Fibroblast of lung (primary cell): ENCODE measurements around the gene PFAS. TPM values are rescaled to one million over a fixed set of nuclear protein-coding genes. Genes with fewer than 3 reads are reported as not detected.

Experiments used
- DNase-seq, 2 donors: peaks; one replicate each; pipeline versions ENCODE4 v3.0.0 to v3.0.0-alpha.2; 2010; ENCODE audit warnings: low read depth in 2 of 2
- H2AFZ ChIP-seq: 2 replicates; pipeline ENCODE4 v1.5.1; 2012; ENCODE audit warnings: low read length, control low read depth, inconsistent platforms
- H3K27ac ChIP-seq: 2 replicates; pipeline ENCODE4 v1.5.1; 2011; ENCODE audit warnings: low read length, control low read depth; ENCODE audit not compliant: insufficient read depth
- H3K27me3 ChIP-seq: 2 replicates; pipeline ENCODE4 v1.5.1; 2011; ENCODE audit warnings: mild to moderate bottlenecking, low read length; ENCODE audit not compliant: control insufficient read depth, insufficient read depth
- H3K36me3 ChIP-seq: 2 replicates; pipeline ENCODE4 v1.5.1; 2011; ENCODE audit warnings: low read length; ENCODE audit not compliant: control insufficient read depth, insufficient read depth
- H3K4me1 ChIP-seq: 2 replicates; pipeline ENCODE4 v1.5.1; 2011; ENCODE audit warnings: low read length; ENCODE audit not compliant: control insufficient read depth, insufficient read depth; ENCODE audit errors: extremely low read depth
- H3K4me2 ChIP-seq: 2 replicates; pipeline ENCODE4 v1.5.1; 2011; ENCODE audit warnings: low read length, control low read depth; ENCODE audit not compliant: insufficient read depth; ENCODE audit errors: extremely low read depth
- H3K4me3 ChIP-seq, 4 experiments: fragments of 200-600 bp in 1 of 4; sonication (generic) in 1 of 4; replicated peaks in 1 of 4; 2 replicates each; pipeline ENCODE4 v1.5.1; 2011 to 2016; ENCODE audit warnings: low read length in 4 of 4, low read depth in 3 of 4, mild to moderate bottlenecking in 3 of 4, control low read depth in 2 of 4, inconsistent platforms in 1 of 4, mixed read lengths in 1 of 4; ENCODE audit not compliant: insufficient read depth in 1 of 4; ENCODE audit errors: control extremely low read depth in 1 of 4
- H3K79me2 ChIP-seq: 2 replicates; pipeline ENCODE4 v1.5.1; 2012; ENCODE audit warnings: mild to moderate bottlenecking, low read length, inconsistent platforms; ENCODE audit not compliant: control insufficient read depth, insufficient read depth
- H3K9ac ChIP-seq: 2 replicates; pipeline ENCODE4 v1.5.1; 2011; ENCODE audit warnings: mild to moderate bottlenecking, low read length, control low read depth; ENCODE audit not compliant: insufficient read depth
- H3K9me3 ChIP-seq: 2 replicates; pipeline ENCODE4 v1.5.1; 2012; ENCODE audit warnings: low read depth, low read length; ENCODE audit not compliant: control insufficient read depth, insufficient read depth
- H4K20me1 ChIP-seq: 2 replicates; pipeline ENCODE4 v1.5.1; 2011; ENCODE audit warnings: low read length; ENCODE audit not compliant: control insufficient read depth, insufficient read depth; ENCODE audit errors: extremely low read depth
- CTCF ChIP-seq, 2 donors: IDR thresholded peaks in 1 of 2; conservative IDR thresholded peaks in 1 of 2; 1 replicate in 1 of 2; 2 replicates in 1 of 2; pipeline ENCODE4 v1.5.1; 2011 to 2012; ENCODE audit warnings: low read length in 2 of 2, control low read depth in 1 of 2, inconsistent platforms in 1 of 2, low read depth in 1 of 2, mild to moderate bottlenecking in 1 of 2
- EZH2 ChIP-seq: IDR thresholded peaks from 2 replicates; pipeline ENCODE4 v1.5.1; 2012; ENCODE audit warnings: low read length, control low read depth, mild to moderate bottlenecking; ENCODE audit errors: missing control alignments
- polyA plus RNA-seq, 2 donors: library from polyadenylated mRNA; depleted of rRNA in 1 of 2; stranded (reverse) in 1 of 2; unstranded in 1 of 2; fragments of >200 nt; gene quantifications; 2 replicates each; pipeline ENCODE4 v1.2.1, GENCODE V29; 2011 to 2012; ENCODE audit warnings: missing spikeins in 1 of 2
- total RNA-seq: library from RNA; depleted of rRNA; stranded (reverse); fragments of >200 nt; gene quantifications from 2 replicates; pipeline ENCODE4 v1.2.1, GENCODE V29; 2014

PFAS gene
- total and polyA plus RNA-seq, 2 donors (not counting 1 experiment from before 2014, with no cell fraction given) = 9.4 to 9.8 TPM

- no peak overlapping the region for H3K4me2 ChIP-seq
- H4K20me1 ChIP-seq = no peaks in the 10 kb centered on the region
- no peak overlapping the region for H2AFZ ChIP-seq
- H3K27me3 ChIP-seq = peaks cover 39% of the 10 kb centered on the region
- no peaks in the 10 kb centered on the region for H3K79me2 ChIP-seq
- DNase-seq = no peak
- H3K9ac ChIP-seq = no peak overlapping the region
- no peak overlapping the region for H3K27ac ChIP-seq
- H3K4me3 ChIP-seq = no peak overlapping the region
- no peaks in the 10 kb centered on the region for H3K36me3 ChIP-seq
- H3K9me3 ChIP-seq = no peaks in the 10 kb centered on the region
- TF ChIP-seq EZH2 (no peak), CTCF (conservative IDR thresholded peaks at IDR 0.05 in 1 of 2, IDR thresholded peaks at IDR 0.05 in 1 of 2; ENCODE audit: low read depth in 1 of 2, low read length in 2 of 2) (no peak)
- H3K4me1 ChIP-seq = no peaks in the 10 kb centered on the region
Measured at GRCh38 chr17:8318010-8318935, 69.2 kb downstream of the PFAS start.

Other genes with a start within 250 kb of the PFAS start
- not detected in 2 replicates for gene GUCY2D, start 246.7 kb upstream of the PFAS start, total RNA-seq
- not detected in 2 replicates for gene GUCY2D, start 246.7 kb upstream of the PFAS start, polyA plus RNA-seq
- not detected in 2 replicates for gene ALOX15B, start 210.2 kb upstream of the PFAS start, total RNA-seq
- not detected in 2 replicates for gene ALOX15B, start 210.2 kb upstream of the PFAS start, polyA plus RNA-seq
- gene ALOX12B, start 161.6 kb upstream of the PFAS start, total RNA-seq = not detected in 2 replicates
- not detected in 2 replicates for gene ALOX12B, start 161.6 kb upstream of the PFAS start, polyA plus RNA-seq
- not detected in 2 replicates for gene ALOXE3, start 130.8 kb upstream of the PFAS start, total RNA-seq
- gene ALOXE3, start 130.8 kb upstream of the PFAS start, polyA plus RNA-seq = 0.01 and 0.03 TPM in 2 replicates
- under 0.01 TPM in 1 of 2 replicates, not detected in the other for gene HES7, start 125.2 kb upstream of the PFAS start, total RNA-seq
- not detected in 2 replicates for gene HES7, start 125.2 kb upstream of the PFAS start, polyA plus RNA-seq
- 3.1 and 6.9 TPM in 2 replicates for gene PER1, start 96.9 kb upstream of the PFAS start, total RNA-seq
- 2.5 and 4.1 TPM in 2 replicates for gene PER1, start 96.9 kb upstream of the PFAS start, polyA plus RNA-seq
- 3.6 and 8.1 TPM in 2 replicates for gene VAMP2, start 86.3 kb upstream of the PFAS start, total RNA-seq
- gene VAMP2, start 86.3 kb upstream of the PFAS start, polyA plus RNA-seq = 12.2 and 14.2 TPM in 2 replicates
- 15.4 and 36.0 TPM in 2 replicates for gene TMEM107, start 72.9 kb upstream of the PFAS start, total RNA-seq
- 9.8 and 13.0 TPM in 2 replicates for gene TMEM107, start 72.9 kb upstream of the PFAS start, polyA plus RNA-seq
- gene BORCS6, start 59.1 kb upstream of the PFAS start, total RNA-seq = 6.9 and 11.4 TPM in 2 replicates
- 2.8 and 2.9 TPM in 2 replicates for gene BORCS6, start 59.1 kb upstream of the PFAS start, polyA plus RNA-seq
- 0.26 and 8.4 TPM in 2 replicates for gene AURKB, start 38.7 kb upstream of the PFAS start, total RNA-seq
- 7.5 and 37.8 TPM in 2 replicates for gene AURKB, start 38.7 kb upstream of the PFAS start, polyA plus RNA-seq
- 4.6 and 5.0 TPM in 2 replicates for gene CTC1, start 1.2 kb upstream of the PFAS start, total RNA-seq
- gene CTC1, start 1.2 kb upstream of the PFAS start, polyA plus RNA-seq = 4.7 and 6.9 TPM in 2 replicates
- gene RANGRF, start 39.4 kb downstream of the PFAS start, total RNA-seq = 12.1 and 15.4 TPM in 2 replicates
- 19.8 and 25.9 TPM in 2 replicates for gene RANGRF, start 39.4 kb downstream of the PFAS start, polyA plus RNA-seq
- gene SLC25A35, start 46.1 kb downstream of the PFAS start, total RNA-seq = 0.77 and 1.7 TPM in 2 replicates
- 1.1 and 2.7 TPM in 2 replicates for gene SLC25A35, start 46.1 kb downstream of the PFAS start, polyA plus RNA-seq
- gene ARHGEF15, start 61.0 kb downstream of the PFAS start, total RNA-seq = not detected in 2 replicates
- gene ARHGEF15, start 61.0 kb downstream of the PFAS start, polyA plus RNA-seq = not detected in 2 replicates
- gene ODF4, start 90.6 kb downstream of the PFAS start, total RNA-seq = not detected in 2 replicates
- gene ODF4, start 90.6 kb downstream of the PFAS start, polyA plus RNA-seq = not detected in 2 replicates
- gene RPL26, start 133.9 kb downstream of the PFAS start, total RNA-seq = 2,663 and 4,635 TPM in 2 replicates
- 3,934 and 4,116 TPM in 2 replicates for gene RPL26, start 133.9 kb downstream of the PFAS start, polyA plus RNA-seq
- gene RNF222, start 148.5 kb downstream of the PFAS start, total RNA-seq = not detected in 2 replicates
- not detected in 2 replicates for gene RNF222, start 148.5 kb downstream of the PFAS start, polyA plus RNA-seq
- gene NDEL1, start 186.6 kb downstream of the PFAS start, total RNA-seq = 34.9 and 45.4 TPM in 2 replicates
- 67.3 and 88.6 TPM in 2 replicates for gene NDEL1, start 186.6 kb downstream of the PFAS start, polyA plus RNA-seq